ENCODE measurements around the gene RASAL1.
A peak's percentile ranks its signal among the peaks of the same experiment; 100 is the strongest.

GRCh38 chr12:113152835-113153814 is 17.6 kb upstream of the RASAL1 start:
- TF ChIP-seq CTCF (conservative IDR thresholded peaks at IDR 0.05 in 1 of 2, IDR thresholded peaks at IDR 0.05 in 1 of 2; ENCODE audit: extremely low read depth in 1 of 2, insufficient read depth in 1 of 2, low read depth in 1 of 2, low read length in 2 of 2) (peak; percentile 3 to 69), EZH2 (IDR thresholded peaks at IDR 0.05; ENCODE audit: borderline replicate concordance, low read length) (no peak)
